Activated effector memory CD4-positive, alpha-beta T cell treated with anti-CD3 and anti-CD28 coated beads, Interleukin-2, amount 50 U/mL, for 16 hours (primary cell): ENCODE measurements around the gene KANTR.

Source experiments
- DNase-seq: peaks from one replicate; pipeline ENCODE4 v3.0.0-alpha.2; 2020

The KANTR gene

GRCh38 chrX:53081925-53082772 is 11.8 kb upstream of the KANTR start, which contains the start of gene TSPYL2:
Gene TSPYL2, plus strand, starts transcription at chrX:53082367. Its CDS starts 132 bp downstream, at chrX:53082499.
- peak; percentile 97 for DNase-seq

- no peak for DNase-seq
Measured at GRCh38 chrX:53082773-53083616, 10.9 kb upstream of the KANTR start.

- DNase-seq, result no peak
Measured at GRCh38 chrX:53084043-53084570, 9.8 kb upstream of the KANTR start.

DNA sequence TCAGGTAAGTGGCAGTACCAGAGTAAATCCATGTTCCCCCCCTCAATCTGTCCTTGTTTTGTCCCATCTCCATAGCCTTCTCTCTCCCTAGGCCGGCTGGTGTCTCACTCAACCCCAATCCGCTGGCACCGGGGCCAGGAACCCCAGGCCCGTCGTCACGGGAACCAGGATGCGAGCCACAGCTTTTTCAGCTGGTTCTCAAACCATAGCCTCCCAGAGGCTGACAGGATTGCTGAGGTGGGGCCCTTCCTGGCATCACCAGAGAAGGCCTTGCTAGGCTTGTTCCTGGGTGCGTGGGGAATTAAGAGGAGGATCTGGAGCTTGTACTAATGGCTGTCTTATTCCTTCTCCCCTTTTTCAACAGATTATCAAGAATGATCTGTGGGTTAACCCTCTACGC is 9.1 kb upstream of the KANTR start:
- DNase-seq, result no peak

- no peak for DNase-seq
Measured at GRCh38 chrX:53085661-53086229, 8.2 kb upstream of the KANTR start.

- DNase-seq, result no peak
Measured at GRCh38 chrX:53086464-53086863, 7.5 kb upstream of the KANTR start.

GRCh38 chrX:53087388-53087831 is 6.5 kb upstream of the KANTR start:
- no peak for DNase-seq

DNA sequence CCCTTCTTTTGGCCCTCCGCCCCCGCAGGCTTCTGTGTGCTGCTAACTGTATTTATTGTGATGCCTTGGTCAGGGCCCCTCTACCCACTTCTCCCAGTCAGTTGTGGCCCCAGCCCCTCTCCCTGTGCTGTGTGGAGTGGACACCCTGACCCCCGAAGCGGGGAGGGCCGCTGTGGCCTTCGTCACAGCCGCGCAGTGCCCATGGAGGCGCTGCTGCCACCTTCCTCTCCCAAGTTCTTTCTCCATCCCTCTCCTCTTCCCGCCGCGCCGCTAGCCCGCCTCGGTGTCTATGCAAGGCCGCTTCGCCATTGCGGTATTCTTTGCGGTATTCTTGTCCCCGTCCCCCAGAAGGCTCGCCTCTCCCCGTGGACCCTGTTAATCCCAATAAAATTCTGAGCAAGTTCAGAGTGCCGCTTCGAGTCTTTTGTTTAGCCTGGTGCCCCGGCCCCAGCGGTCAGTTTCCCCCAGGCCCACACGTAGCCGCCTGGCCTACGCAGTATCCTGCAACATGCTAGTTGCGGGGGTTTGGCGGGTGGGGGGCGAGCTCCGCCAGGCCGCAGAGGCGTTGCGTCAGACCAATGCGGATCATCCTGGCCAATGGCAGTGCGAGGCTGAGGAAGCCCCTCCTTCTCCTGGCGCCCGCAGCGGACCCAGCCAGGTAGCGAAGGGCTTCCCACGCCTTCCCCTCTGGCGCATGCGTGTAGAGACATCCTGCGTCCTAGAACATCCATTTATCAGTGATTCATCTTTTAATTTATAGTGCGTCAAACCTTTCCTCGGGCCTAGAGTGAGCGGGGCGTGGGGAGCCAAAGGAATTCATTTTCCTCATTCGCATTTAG is 5.6 kb upstream of the KANTR start:
- peak; percentile 93 for DNase-seq

GRCh38 chrX:53089224-53089842 is 4.6 kb upstream of the KANTR start:
- peak; percentile 75 for DNase-seq

GRCh38 chrX:53089925-53090324 is 4.0 kb upstream of the KANTR start:
- no peak for DNase-seq

DNA sequence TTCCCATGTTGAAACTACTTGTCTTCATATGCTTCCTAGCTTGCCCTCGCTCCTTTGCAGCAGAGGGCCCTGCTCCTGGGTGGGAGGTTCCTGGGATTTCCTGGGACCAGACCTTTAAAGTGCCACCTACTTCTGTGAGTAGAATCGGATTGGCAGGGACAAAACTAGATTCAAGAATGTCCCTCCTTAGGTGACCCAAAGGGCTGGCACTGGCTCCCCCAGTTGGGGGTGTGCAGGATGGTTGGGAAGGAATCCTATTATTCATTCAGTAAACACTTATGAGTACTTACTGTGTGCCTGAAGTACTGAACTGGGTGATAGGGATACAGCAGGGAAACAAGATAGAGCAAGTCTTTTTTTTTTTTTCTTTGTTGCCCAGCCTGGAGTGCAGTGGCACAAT is 2.6 kb upstream of the KANTR start:
- no peak for DNase-seq

DNA sequence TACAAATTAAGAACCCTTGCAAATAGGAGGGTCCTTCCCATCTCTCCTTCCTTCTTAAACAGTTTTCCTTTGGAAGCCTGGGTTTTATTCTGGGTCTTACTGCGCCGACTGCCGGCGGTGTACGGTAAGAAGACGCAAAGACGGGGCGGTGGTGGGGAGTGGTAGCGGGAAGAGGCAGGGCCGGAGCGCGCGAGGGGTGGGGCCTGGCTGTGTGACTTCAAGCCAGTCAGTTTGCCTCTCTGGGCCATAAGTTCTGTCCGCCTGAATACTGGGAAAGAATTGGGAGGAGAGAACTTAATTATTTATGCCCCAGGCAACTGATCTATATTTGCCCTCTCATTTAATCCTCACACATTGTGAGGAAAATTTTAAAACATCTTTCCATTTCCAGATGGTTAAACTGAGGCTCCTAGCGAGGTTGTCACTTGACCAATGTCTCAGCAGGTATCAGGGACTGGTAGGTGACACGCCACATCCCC is 726 bp upstream of the KANTR start:
- peak; percentile 91 for DNase-seq

- no peak for DNase-seq
Measured at GRCh38 chrX:53094582-53094905, 602 bp downstream of the KANTR start.

GRCh38 chrX:53095796-53096195 is 1.9 kb downstream of the KANTR start:
- no peak for DNase-seq

GRCh38 chrX:53114864-53115549 is 21.1 kb downstream of the KANTR start:
- no peak for DNase-seq

- DNase-seq, result no peak
Measured at GRCh38 chrX:53115550-53115874, 21.6 kb downstream of the KANTR start.

- no peak for DNase-seq
Measured at GRCh38 chrX:53116101-53116500, 22.2 kb downstream of the KANTR start.

- DNase-seq, result no peak
Measured at GRCh38 chrX:53122013-53122412, 28.1 kb downstream of the KANTR start.

- DNase-seq, result no peak
Measured at GRCh38 chrX:53125506-53125905, 31.6 kb downstream of the KANTR start.

DNA sequence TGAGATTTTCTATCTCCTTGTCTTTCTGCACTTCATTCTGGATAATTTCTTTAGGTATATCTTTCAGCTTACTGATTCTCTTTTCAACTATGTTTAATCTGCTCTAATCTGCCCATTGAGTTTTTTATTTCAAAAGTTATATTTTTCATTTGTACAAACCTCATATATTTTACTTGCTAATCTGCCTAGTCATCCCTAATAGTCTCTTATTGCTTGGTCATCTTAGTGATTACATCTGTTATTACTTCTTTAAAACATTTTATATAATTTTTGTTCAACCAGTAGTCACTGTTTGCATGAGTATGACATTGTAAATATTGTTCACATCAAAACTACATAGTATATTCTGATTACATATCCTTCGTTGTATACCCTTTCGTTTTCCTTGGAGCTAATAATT is 32.4 kb downstream of the KANTR start:
- DNase-seq, result no peak

DNA sequence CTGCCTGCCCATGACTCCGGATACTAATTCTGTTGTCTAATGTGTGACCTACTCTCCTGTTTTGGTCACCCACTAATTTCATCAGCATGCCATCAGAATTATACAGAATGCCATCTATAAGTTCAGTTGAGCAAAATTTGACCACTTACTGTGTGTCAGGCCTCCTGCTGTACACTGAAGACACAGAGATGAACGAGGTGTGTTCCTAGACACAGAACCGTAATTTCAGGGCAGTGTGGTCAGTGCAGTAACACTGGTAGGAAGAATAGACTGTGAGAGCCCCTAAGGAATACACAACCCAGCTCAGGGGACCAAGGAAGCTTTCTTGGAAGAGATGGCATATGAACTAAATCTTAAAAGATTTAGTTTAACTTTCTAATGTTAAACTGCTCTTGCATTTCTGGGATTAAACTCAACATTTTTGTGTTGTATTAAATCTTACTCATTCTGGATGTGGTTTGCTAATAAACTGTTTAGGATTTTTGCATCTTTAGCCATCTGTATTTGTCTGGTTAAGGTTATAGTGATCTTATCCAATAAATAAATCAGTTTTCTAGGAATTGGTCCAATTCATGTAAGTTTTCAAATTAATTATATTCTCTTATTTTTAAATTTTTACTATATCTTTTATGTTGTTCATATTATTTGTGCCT is 34.3 kb downstream of the KANTR start:
- no peak for DNase-seq
